Epidermal melanocyte (primary cell): Measurements from ENCODE around the gene NUTF2.
A peak's percentile ranks its signal among the peaks of the same experiment; 100 is the strongest.
"Not testable (repeated sequence)": the region's sequence is repeated elsewhere in the genome, so short reads cannot be mapped to it uniquely, and the experiment has no call there.

Experiments
- DNase-seq: peaks from one replicate; pipeline ENCODE4 v3.0.0; 2011; ENCODE audit warnings: low spot score; ENCODE audit not compliant: insufficient read length

Gene NUTF2

GRCh38 chr16:67883146-67883871 lies 36.6 kb downstream of the NUTF2 start:
- DNase-seq = peak; percentile 69

- no peak for DNase-seq
These were observed 37.1 kb downstream of the NUTF2 start for GRCh38 chr16:67883872-67884261.

GRCh38 chr16:67884684-67885083 lies 38.0 kb downstream of the NUTF2 start, which contains the start of gene NRN1L:
TSS of gene NRN1L (plus strand) at chr16:67884885. CDS start at chr16:67884904, 19 bp downstream.
- DNase-seq = peak; percentile 78

GRCh38 chr16:67885545-67885944 lies 38.8 kb downstream of the NUTF2 start:
- no peak for DNase-seq

- no peak for DNase-seq
These were observed 39.2 kb downstream of the NUTF2 start for GRCh38 chr16:67885976-67886375.

GRCh38 chr16:67886387-67886786 lies 39.7 kb downstream of the NUTF2 start:
- no peak for DNase-seq

GRCh38 chr16:67888331-67888730 lies 41.6 kb downstream of the NUTF2 start:
- DNase-seq = no peak

GRCh38 chr16:67892375-67892774 lies 45.6 kb downstream of the NUTF2 start:
- DNase-seq = no peak

GRCh38 chr16:67892899-67893742 lies 46.4 kb downstream of the NUTF2 start, which contains the start of gene PSKH1:
TSS of gene PSKH1 (plus strand) at chr16:67893254. CDS start at chr16:67908750, 15,496 bp downstream.
- peak; percentile 100 for DNase-seq

GRCh38 chr16:67893743-67894399 lies 47.1 kb downstream of the NUTF2 start:
- DNase-seq = no peak

GRCh38 chr16:67897231-67897630 lies 50.5 kb downstream of the NUTF2 start:
- no peak for DNase-seq

GRCh38 chr16:67901734-67902133 lies 55.0 kb downstream of the NUTF2 start:
- no peak for DNase-seq

- no peak for DNase-seq
These were observed 56.1 kb downstream of the NUTF2 start for GRCh38 chr16:67902831-67903230.

GRCh38 chr16:67907397-67908180 lies 60.9 kb downstream of the NUTF2 start:
- DNase-seq = no peak

GRCh38 chr16:67909056-67909742 lies 62.5 kb downstream of the NUTF2 start:
- no peak for DNase-seq

- no peak for DNase-seq
These were observed 63.4 kb downstream of the NUTF2 start for GRCh38 chr16:67910158-67910557.

GRCh38 chr16:67914758-67915495 lies 68.2 kb downstream of the NUTF2 start:
- no peak for DNase-seq

GRCh38 chr16:67915496-67915769 lies 68.7 kb downstream of the NUTF2 start:
- not testable (repeated sequence) for DNase-seq

GRCh38 chr16:67915831-67916723 lies 69.3 kb downstream of the NUTF2 start:
- DNase-seq = no peak
